ENCODE data around the gene SVOP.

The SVOP gene

GRCh38 chr12:108886873-108887629 lies 133.8 kb downstream of the SVOP start:
- TF ChIP-seq CTCF (conservative IDR thresholded peaks at IDR 0.05; ENCODE audit: low read depth, low read length), result no peak
- no peak overlapping the region for H3K4me3 ChIP-seq (ENCODE audit: low read length)
- no peak for DNase-seq (ENCODE audit: low read depth)

- no peak for DNase-seq (ENCODE audit: low read depth)
- H3K4me3 ChIP-seq (ENCODE audit: low read length), result no peak overlapping the region
- peak; percentile 74 for TF ChIP-seq CTCF (conservative IDR thresholded peaks at IDR 0.05; ENCODE audit: low read depth, low read length)
Observed at GRCh38 chr12:108884116-108885012, 136.5 kb downstream of the SVOP start.

GRCh38 chr12:108881953-108882352 lies 138.9 kb downstream of the SVOP start:
- peak; percentile 41 for DNase-seq (ENCODE audit: low read depth)
- no peak for TF ChIP-seq CTCF (conservative IDR thresholded peaks at IDR 0.05; ENCODE audit: low read depth, low read length)
- H3K4me3 ChIP-seq (ENCODE audit: low read length), result no peak overlapping the region

GRCh38 chr12:108879615-108880254 lies 141.1 kb downstream of the SVOP start, which contains the start of gene DAO:
Gene DAO, plus strand, starts transcription at chr12:108880092. Its CDS starts 4,915 bp downstream, at chr12:108885007.
- DNase-seq (ENCODE audit: low read depth), result no peak
- no peak for TF ChIP-seq CTCF (conservative IDR thresholded peaks at IDR 0.05; ENCODE audit: low read depth, low read length)
- H3K4me3 ChIP-seq (ENCODE audit: low read length), result no peak within 1 kb of the TSS

- TF ChIP-seq CTCF (conservative IDR thresholded peaks at IDR 0.05; ENCODE audit: low read depth, low read length), result no peak
- DNase-seq (ENCODE audit: low read depth), result no peak
- H3K4me3 ChIP-seq (ENCODE audit: low read length), result no peak overlapping the region
Observed at GRCh38 chr12:108876550-108876949, 144.3 kb downstream of the SVOP start.

- DNase-seq (ENCODE audit: low read depth), result no peak
- no peak for TF ChIP-seq CTCF (conservative IDR thresholded peaks at IDR 0.05; ENCODE audit: low read depth, low read length)
- no peak overlapping the region for H3K4me3 ChIP-seq (ENCODE audit: low read length)
Observed at GRCh38 chr12:108875682-108876361, 145.0 kb downstream of the SVOP start.
